A549 (cell line): ENCODE results near the gene C14orf119. TPM values are rescaled to one million over a fixed set of nuclear protein-coding genes. Genes with fewer than 3 reads are reported as not detected.

ENCODE experiments used
- ATAC-seq, 2 experiments: fragments of 200-7000 bp in 1 of 2; fragments of >200 bp in 1 of 2; cut with Nextera tagmentation in 1 of 2; cut with Tn5 transposase in 1 of 2; 3 replicates each; pipeline versions ENCODE4 v1.8.0 to v1.9.1; 2018 to 2020; ENCODE audit warnings: mild to moderate bottlenecking in 1 of 2, moderate library complexity in 1 of 2
- CTCF ChIA-PET: fragments of 300-600 bp; sonication (Branson Sonifier 250); formaldehyde crosslinking; extraction: SDS; loops from one replicate; lab custom pipeline; 2021; ENCODE audit warnings: antibody characterized with exemption, inconsistent platforms; lab: Yijun Ruan, JAX
- POLR2A ChIA-PET: fragments of 350-600 bp; formaldehyde crosslinking; extraction: SDS; loops from one replicate; lab custom pipeline; 2021; ENCODE audit warnings: antibody characterized with exemption, inconsistent platforms; lab: Yijun Ruan, JAX
- DNase-seq, 2 experiments: peaks; one replicate each; pipeline versions ENCODE4 v3.0.0 to v3.0.0-alpha.2; 2011 to 2016; ENCODE audit warnings: low read depth in 1 of 2, low spot score in 1 of 2
- FAIRE-seq: peaks from 2 replicates; lab custom pipeline; 2011; peaks lifted over from hg19 to GRCh38; lab: Jason Lieb, UNC
- H3K27ac ChIP-seq, 2 experiments: fragments of >200 bp; sonication (Bioruptor Twin); formaldehyde crosslinking; 3 replicates each; pipeline ENCODE4 v1.5.1; 2016 to 2017
- H3K4me1 ChIP-seq: fragments of >200 bp; sonication (Bioruptor Twin); formaldehyde crosslinking; 3 replicates; pipeline ENCODE4 v1.6.1; 2016
- H3K4me2 ChIP-seq: fragments of >200 bp; sonication (Bioruptor Twin); formaldehyde crosslinking; 3 replicates; pipeline ENCODE4 v1.6.1; 2016
- H3K4me3 ChIP-seq: fragments of >200 bp; sonication (Bioruptor Twin); formaldehyde crosslinking; 3 replicates; pipeline ENCODE4 v1.5.1; 2016
- H3K9me3 ChIP-seq: fragments of >200 bp; sonication (Bioruptor Twin); formaldehyde crosslinking; 3 replicates; pipeline ENCODE4 v1.6.1; 2016
- CHD2 ChIP-seq: fragments of 150-350 bp; IDR thresholded peaks from 2 replicates; pipeline ENCODE4 v1.6.1; 2014; ENCODE audit warnings: low read length; ENCODE audit not compliant: partially characterized antibody
- CHD4 ChIP-seq: fragments of 200-600 bp; sonication (generic); IDR thresholded peaks from 2 replicates; pipeline ENCODE4 v1.6.1; 2016; ENCODE audit warnings: antibody characterized with exemption, mild to moderate bottlenecking, borderline replicate concordance
- EHMT2 ChIP-seq: fragments of 200-600 bp; sonication (generic); IDR thresholded peaks from 2 replicates; pipeline ENCODE4 v1.6.1; 2016; ENCODE audit warnings: antibody characterized with exemption, low read depth, mild to moderate bottlenecking, moderate library complexity
- FOSB ChIP-seq: fragments of 250-450 bp; sonication (Bioruptor Pico); IDR thresholded peaks from 2 replicates; pipeline ENCODE4 v1.5.0; 2020; ENCODE audit warnings: mild to moderate bottlenecking, moderate library complexity
- HES2 ChIP-seq: fragments of >200 bp; sonication (Bioruptor Twin); formaldehyde crosslinking; IDR thresholded peaks from 2 replicates; pipeline ENCODE4 v1.6.1; 2016
- HEYL ChIP-seq: fragments of 250-450 bp; sonication (Bioruptor Pico); IDR thresholded peaks from 2 replicates; pipeline ENCODE4 v1.8.0; 2021; ENCODE audit warnings: mild to moderate bottlenecking, moderate library complexity
- HMGXB4 ChIP-seq: fragments of 250-450 bp; sonication (Bioruptor Pico); IDR thresholded peaks from 2 replicates; pipeline ENCODE4 v1.5.0; 2021; ENCODE audit warnings: mild to moderate bottlenecking, moderate library complexity, borderline replicate concordance
- HOXA7 ChIP-seq: fragments of 250-450 bp; sonication (Bioruptor Pico); IDR thresholded peaks from 2 replicates; pipeline ENCODE4 v1.5.0; 2020; ENCODE audit warnings: mild to moderate bottlenecking, moderate library complexity
- HOXB13 ChIP-seq: fragments of 250-450 bp; sonication (Bioruptor Pico); IDR thresholded peaks from 2 replicates; pipeline ENCODE4 v1.5.0; 2020; ENCODE audit warnings: low read depth, mild to moderate bottlenecking, moderate library complexity
- KDM5A ChIP-seq: fragments of 200-600 bp; sonication (generic); IDR thresholded peaks from 2 replicates; pipeline ENCODE4 v1.6.1; 2016; ENCODE audit warnings: antibody characterized with exemption, mild to moderate bottlenecking
- MAFK ChIP-seq: fragments of 450-650 bp; IDR thresholded peaks from 2 replicates; pipeline ENCODE4 v1.6.1; 2014; ENCODE audit not compliant: partially characterized antibody
- MAX ChIP-seq: IDR thresholded peaks from 2 replicates; pipeline ENCODE4 v1.6.1; 2012
- NFE2L2 ChIP-seq: fragments of 150-350 bp; conservative IDR thresholded peaks from 2 replicates; pipeline ENCODE4 v1.6.1; 2014; ENCODE audit warnings: low read length
- RAD21 ChIP-seq, 2 experiments: fragments of >200 bp in 1 of 2; sonication (Bioruptor Twin) in 1 of 2; formaldehyde crosslinking in 1 of 2; IDR thresholded peaks in 1 of 2; conservative IDR thresholded peaks in 1 of 2; 2 replicates in 1 of 2; 3 replicates in 1 of 2; pipeline ENCODE4 v1.6.1; 2012 to 2018; ENCODE audit warnings: inconsistent platforms in 1 of 2
- RFX5 ChIP-seq: fragments of 450-650 bp; IDR thresholded peaks from 2 replicates; pipeline ENCODE4 v1.7.1; 2014; ENCODE audit warnings: antibody characterized with exemption, mild to moderate bottlenecking, moderate library complexity
- SMC3 ChIP-seq: fragments of >200 bp; sonication (Bioruptor Twin); formaldehyde crosslinking; IDR thresholded peaks from 3 replicates; pipeline ENCODE4 v1.6.1; 2018; ENCODE audit warnings: inconsistent platforms
- TFCP2L1 ChIP-seq: fragments of 250-450 bp; sonication (Bioruptor Pico); IDR thresholded peaks from 2 replicates; pipeline ENCODE4 v1.5.0; 2021; ENCODE audit warnings: mild to moderate bottlenecking
- ZNF302 ChIP-seq: fragments of 250-450 bp; sonication (Bioruptor Pico); IDR thresholded peaks from 2 replicates; pipeline ENCODE4 v1.9.0; 2021; ENCODE audit warnings: inconsistent platforms, mild to moderate bottlenecking, moderate library complexity
- WGBS: methylation state at CpG from one replicate; pipeline ENCODE4 v1.1.6; 2017; ENCODE audit errors: missing lambda C conversion rate; 5-methylcytosine and 5-hydroxymethylcytosine counted together
- polyA plus RNA-seq, 4 experiments: library from polyadenylated mRNA; depleted of rRNA in 3 of 4; stranded (reverse); fragments of >200 nt; fragmentation: RNase III in 1 of 4; extraction: RNeasy Plus Mini Kit Qiagen cat#74134 plus additional on column Dnase treatment in 1 of 4; gene quantifications; 2 replicates in 3 of 4; 3 replicates in 1 of 4; pipeline ENCODE4 v1.2.3, GENCODE V29; 2011 to 2017

Gene C14orf119
- polyA plus RNA-seq, 2 of the 4 experiments (the other 2 are of a cell fraction): 82.5 to 102 TPM

GRCh38 chr14:23071244-23071920 is 23.9 kb upstream of the C14orf119 start (continued):
- TF ChIP-seq HES2: no peak
- TF ChIP-seq FOSB (CRISPR knock-in tag): no peak; the same call in 1 of the 2 replicates
- TF ChIP-seq HOXA7: no peak
- no peak for TF ChIP-seq SMC3
- no peak for TF ChIP-seq HMGXB4
- peak; percentile 48; the same call in 1 of the 2 replicates for TF ChIP-seq MAX
- TF ChIP-seq KDM5A: peak; percentile 92
- TF ChIP-seq MAFK: peak; percentile 18
- TF ChIP-seq ZNF302: no peak
- no peak for TF ChIP-seq CHD2
- no peak for TF ChIP-seq RAD21 (conservative IDR thresholded peaks at IDR 0.05 in 1 of 2, IDR thresholded peaks at IDR 0.05 in 1 of 2)
- no peak for TF ChIP-seq HOXB13 (CRISPR knock-in tag)
- TF ChIP-seq EHMT2: no peak
- TF ChIP-seq HEYL (CRISPR knock-in tag): no peak
- no peak for TF ChIP-seq CHD4

- peak overlapping the region; percentile 84 to 92 for H3K27ac ChIP-seq
- no peak for FAIRE-seq
- no peak for TF ChIP-seq TFCP2L1 (CRISPR knock-in tag)
- TF ChIP-seq NFE2L2: no peak
- TF ChIP-seq, all 56 proteins: peak for 0
- 53% methylated on average over 5 of the region's 5 CpGs for WGBS
- Histone ChIP-seq H3K4me1 (peaks cover 37% of the 10 kb centered on the region), H3K9me3 (no peaks in the 10 kb centered on the region), H3K4me2 (peak overlapping the region; percentile 97), H3K4me3 (peak overlapping the region; percentile 69; the same call in 2 of the 3 replicates)
- POLR2A ChIA-PET: interaction anchor here (0.5 to 3.7 kb wide), 8 partner anchors 10 to 230 kb away, joined by 3 to 36 read pairs (median 6); partner anchors contain the start of genes ACIN1, C14orf119, PPP1R3E and PRMT5
- CTCF ChIA-PET: interaction anchor here (0.9 to 4.3 kb wide), 15 partner anchors 8 to 115 kb away, joined by 3 to 24 read pairs (median 11); partner anchors contain the start of genes ACIN1, C14orf119 and CDH24
- ATAC-seq: peak; percentile 13 to 25; a peak in 3 of 6 replicates
- no peak for DNase-seq
Observed at GRCh38 chr14:23071921-23072539, 23.3 kb upstream of the C14orf119 start.

GRCh38 chr14:23074906-23075305 is 20.4 kb upstream of the C14orf119 start:
- CTCF ChIA-PET: interaction anchor here (1.3 to 9.2 kb wide), 7 partner anchors 9 to 102 kb away, joined by 5 to 141 read pairs (median 7); partner anchors contain the start of genes ACIN1 and C14orf119
- no peak for DNase-seq
- peaks cover 50% of the 10 kb centered on the region for H3K4me1 ChIP-seq
- H3K4me2 ChIP-seq: no peak overlapping the region
- no peak for TF ChIP-seq RFX5
- H3K9me3 ChIP-seq: no peaks in the 10 kb centered on the region
- no peak overlapping the region for H3K27ac ChIP-seq
- ATAC-seq: no peak
- POLR2A ChIA-PET: no interaction called here
- no peak overlapping the region for H3K4me3 ChIP-seq
- FAIRE-seq: no peak
- 97% methylated on average over 1 of the region's 1 CpG for WGBS
